Uterus (tissue), 2 donors: Measurements from ENCODE around the gene CIAO3.

Experiments
- POLR2A ChIP-seq, 2 donors: fragments of 450-650 bp; IDR thresholded peaks; one replicate each; pipeline ENCODE4 v1.6.1; 2016; ENCODE audit warnings: antibody characterized with exemption in 2 of 2, mild to moderate bottlenecking in 1 of 2, moderate library complexity in 1 of 2
- TF ChIP-seq, protein P1 (sequence below), 4 experiments: fragments of 200-600 bp in 2 of 4; fragments of 450-650 bp in 2 of 4; sonication (generic) in 2 of 4; IDR thresholded peaks; one replicate each; pipeline ENCODE4 v1.5.1; 2016 to 2019; ENCODE audit warnings: antibody characterized with exemption in 4 of 4, mild to moderate bottlenecking in 2 of 4, moderate library complexity in 1 of 4

DNA sequence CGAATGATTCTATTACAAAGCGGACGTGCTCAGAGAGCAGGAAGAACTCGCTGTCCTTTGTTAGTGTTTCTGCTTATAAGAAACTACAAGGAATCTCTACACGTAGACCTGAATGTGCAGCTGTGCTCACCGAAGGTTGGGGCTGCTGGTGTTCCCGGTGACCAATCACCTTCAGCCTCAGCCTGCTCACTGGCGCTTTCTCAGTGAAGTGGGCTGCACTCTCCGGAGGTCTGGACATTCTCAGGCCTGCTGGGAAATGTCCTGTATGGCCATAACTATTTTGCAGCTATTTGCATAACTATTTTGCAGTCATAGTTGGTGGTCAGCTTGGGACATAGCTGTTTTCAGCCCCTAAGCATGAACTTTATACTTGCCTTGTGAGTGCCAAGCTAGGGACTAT is 9.7 kb upstream of the CIAO3 start:
- TF ChIP-seq, protein P1, sequence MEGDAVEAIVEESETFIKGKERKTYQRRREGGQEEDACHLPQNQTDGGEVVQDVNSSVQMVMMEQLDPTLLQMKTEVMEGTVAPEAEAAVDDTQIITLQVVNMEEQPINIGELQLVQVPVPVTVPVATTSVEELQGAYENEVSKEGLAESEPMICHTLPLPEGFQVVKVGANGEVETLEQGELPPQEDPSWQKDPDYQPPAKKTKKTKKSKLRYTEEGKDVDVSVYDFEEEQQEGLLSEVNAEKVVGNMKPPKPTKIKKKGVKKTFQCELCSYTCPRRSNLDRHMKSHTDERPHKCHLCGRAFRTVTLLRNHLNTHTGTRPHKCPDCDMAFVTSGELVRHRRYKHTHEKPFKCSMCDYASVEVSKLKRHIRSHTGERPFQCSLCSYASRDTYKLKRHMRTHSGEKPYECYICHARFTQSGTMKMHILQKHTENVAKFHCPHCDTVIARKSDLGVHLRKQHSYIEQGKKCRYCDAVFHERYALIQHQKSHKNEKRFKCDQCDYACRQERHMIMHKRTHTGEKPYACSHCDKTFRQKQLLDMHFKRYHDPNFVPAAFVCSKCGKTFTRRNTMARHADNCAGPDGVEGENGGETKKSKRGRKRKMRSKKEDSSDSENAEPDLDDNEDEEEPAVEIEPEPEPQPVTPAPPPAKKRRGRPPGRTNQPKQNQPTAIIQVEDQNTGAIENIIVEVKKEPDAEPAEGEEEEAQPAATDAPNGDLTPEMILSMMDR (IDR thresholded peaks at IDR 0.05), result no peak
- TF ChIP-seq POLR2A (IDR thresholded peaks at IDR 0.05), result no peak
